Ectodermal cell (in vitro differentiated cells): ENCODE results near the gene BCAR3.
"Not testable (repeated sequence)": the region's sequence is repeated elsewhere in the genome, so short reads cannot be mapped to it uniquely, and the experiment has no call there.

ENCODE experiments used
- H3K27ac ChIP-seq: 2 replicates; pipeline ENCODE4 v1.7.0; 2013; ENCODE audit warnings: mild to moderate bottlenecking, low read depth, low read length; ENCODE audit not compliant: insufficient read depth, poor library complexity, severe bottlenecking
- H3K27me3 ChIP-seq: 2 replicates; pipeline ENCODE4 v1.7.0; 2013; ENCODE audit warnings: mild to moderate bottlenecking, low read length; ENCODE audit not compliant: insufficient read depth, control insufficient read depth, poor library complexity, severe bottlenecking
- H3K36me3 ChIP-seq: one replicate; pipeline ENCODE4 v1.7.0; 2013; ENCODE audit warnings: low read length; ENCODE audit not compliant: control insufficient read depth, insufficient read depth
- H3K4me1 ChIP-seq: one replicate; pipeline ENCODE4 v1.7.0; 2013; ENCODE audit warnings: low read length; ENCODE audit not compliant: control insufficient read depth, insufficient read depth
- H3K4me3 ChIP-seq: 2 replicates; pipeline ENCODE4 v1.7.0; 2013; ENCODE audit warnings: low read depth, low read length, control low read depth; ENCODE audit not compliant: insufficient read depth
- H3K9me3 ChIP-seq: 2 replicates; pipeline ENCODE4 v1.7.0; 2013; ENCODE audit warnings: mild to moderate bottlenecking, low read length, moderate library complexity; ENCODE audit not compliant: control insufficient read depth
- whole genome bisulfite sequencing, 2 experiments: methylation state at CpG; one replicate each; pipeline ENCODE4 v1.1.7; 2013; ENCODE audit warnings: missing lambda C conversion rate in 2 of 2; 5-methylcytosine and 5-hydroxymethylcytosine counted together

The BCAR3 gene

DNA sequence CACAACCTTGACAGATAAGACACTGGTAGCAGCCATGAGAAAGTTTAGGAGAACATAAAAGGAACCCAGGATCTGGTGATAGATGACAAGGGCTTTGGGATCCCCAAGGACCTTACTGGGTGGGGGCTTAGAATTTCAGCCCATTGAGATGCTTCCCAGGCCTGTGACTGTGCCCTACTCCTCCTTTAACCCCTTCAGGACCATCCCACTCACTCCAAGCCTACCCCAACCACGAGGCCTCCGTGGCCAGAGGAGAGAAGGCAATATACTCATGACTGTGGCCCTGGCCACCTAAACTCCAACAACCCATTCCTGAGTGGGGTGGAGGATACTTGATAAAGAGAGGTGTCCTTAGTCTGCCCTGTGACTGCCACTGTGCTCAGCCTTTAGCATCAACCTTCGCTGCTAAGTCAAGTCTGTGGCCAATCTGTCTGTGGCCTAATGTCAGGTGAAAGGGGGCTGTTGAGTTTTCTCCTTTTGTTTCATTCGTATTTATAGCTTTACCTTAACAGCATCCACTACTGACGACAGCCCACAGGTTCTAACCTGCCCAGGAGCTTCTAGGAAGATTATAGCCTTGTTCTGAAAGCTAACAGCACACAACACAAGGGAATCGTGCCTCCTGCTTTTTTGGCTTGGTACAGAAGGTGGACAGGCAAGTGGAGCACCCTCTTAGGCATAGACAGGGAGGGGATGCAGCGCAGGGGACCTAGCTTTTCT is 16.9 kb upstream of the BCAR3 start:
- no peaks in the 10 kb centered on the region for H3K36me3 ChIP-seq
- no peak overlapping the region for H3K27ac ChIP-seq
- no peaks in the 10 kb centered on the region for H3K9me3 ChIP-seq
- no peaks in the 10 kb centered on the region for H3K27me3 ChIP-seq
- H3K4me1 ChIP-seq: no peaks in the 10 kb centered on the region
- 93 to 97% methylated on average over 6 to 7 of the region's 7 CpGs for WGBS, 2 experiments
- no peak overlapping the region for H3K4me3 ChIP-seq

DNA sequence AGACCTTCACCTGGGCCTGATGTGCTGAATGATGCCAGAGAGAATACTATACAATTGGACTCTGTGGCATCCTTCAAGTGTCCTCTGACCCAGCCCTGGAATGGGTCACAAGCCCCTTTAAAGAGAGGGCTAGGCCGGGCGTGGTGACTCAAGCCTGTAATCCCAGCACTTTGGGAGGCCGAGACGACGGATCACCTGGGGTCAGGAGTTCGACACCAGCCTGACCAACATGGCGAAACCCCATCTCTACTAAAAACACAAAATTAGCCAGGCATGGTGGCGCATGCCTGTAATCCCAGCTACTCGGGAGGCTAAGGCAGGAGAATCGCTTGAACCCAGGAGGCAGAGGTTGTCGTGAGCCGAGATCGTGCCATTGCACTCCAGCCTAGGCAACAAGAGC is 15.9 kb upstream of the BCAR3 start:
- H3K27ac ChIP-seq, H3K4me1 ChIP-seq, H3K36me3 ChIP-seq, H3K4me3 ChIP-seq, H3K27me3 ChIP-seq, H3K9me3 ChIP-seq: not testable (repeated sequence)
- 86 to 87% methylated on average over 13 of the region's 13 CpGs for WGBS, 2 experiments

DNA sequence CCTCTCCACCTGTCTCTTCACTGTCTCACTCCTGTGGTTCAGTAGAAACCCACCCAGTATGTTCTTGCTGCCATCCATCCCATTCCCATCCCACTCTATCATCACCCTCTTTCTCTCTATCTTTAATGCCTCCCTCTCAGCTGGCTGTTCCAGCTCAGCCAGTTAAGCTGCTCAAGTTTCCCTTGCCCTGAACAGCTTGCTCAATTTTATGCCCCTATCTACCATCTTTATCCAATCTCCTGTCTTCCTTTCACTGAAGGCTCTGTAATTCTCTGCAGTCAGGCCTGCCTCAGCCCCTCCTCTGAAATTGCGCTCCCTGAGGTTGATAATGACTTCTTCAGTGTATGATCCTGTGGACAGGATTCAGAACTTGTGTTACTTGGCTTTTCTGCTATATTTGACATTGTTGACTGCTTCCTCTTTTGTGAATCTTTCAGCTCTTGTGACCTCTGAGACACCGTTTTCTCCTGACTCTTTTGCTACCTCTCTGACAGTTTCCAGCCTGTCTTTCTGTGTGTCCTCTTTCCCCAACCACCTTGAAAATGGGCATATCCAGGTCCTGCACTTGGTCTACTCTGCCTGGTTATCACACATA is 13.9 kb upstream of the BCAR3 start:
- 90 to 93% methylated on average over 2 of the region's 2 CpGs for WGBS, 2 experiments

DNA sequence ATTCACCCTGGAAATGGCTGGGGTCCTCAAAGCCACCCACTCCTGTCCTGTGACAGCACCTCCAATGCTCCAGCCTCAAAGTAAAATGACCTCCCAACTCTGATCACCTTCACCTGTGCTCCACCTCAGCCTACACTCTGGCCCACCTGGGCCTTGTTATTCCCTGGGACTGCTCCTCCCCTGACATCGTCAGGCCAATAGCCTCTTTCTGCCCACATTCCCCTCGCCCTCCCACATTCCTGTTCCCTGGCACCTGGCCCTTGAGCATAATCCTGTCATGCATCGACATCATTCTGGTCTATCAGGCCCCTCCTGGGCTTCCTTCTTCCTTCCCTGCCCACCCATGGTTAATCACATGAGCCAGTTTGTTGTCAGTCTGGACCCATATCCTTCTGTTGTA is 13.2 kb upstream of the BCAR3 start:
- Histone ChIP-seq H3K27ac (no peak overlapping the region), H3K27me3 (no peaks in the 10 kb centered on the region), H3K4me1 (peaks cover 11% of the 10 kb centered on the region), H3K9me3 (no peaks in the 10 kb centered on the region), H3K4me3 (no peak overlapping the region), H3K36me3 (no peaks in the 10 kb centered on the region)
- WGBS, 2 experiments: 87 to 91% methylated on average over 3 of the region's 3 CpGs

More for the DNA sequence above, 13.9 kb upstream of the BCAR3 start:
- H3K9me3 ChIP-seq: no peaks in the 10 kb centered on the region
- no peaks in the 10 kb centered on the region for H3K27me3 ChIP-seq
- H3K27ac ChIP-seq: no peak overlapping the region
- H3K36me3 ChIP-seq: no peaks in the 10 kb centered on the region
- H3K4me3 ChIP-seq: no peak overlapping the region
- H3K4me1 ChIP-seq: peaks cover 11% of the 10 kb centered on the region

DNA sequence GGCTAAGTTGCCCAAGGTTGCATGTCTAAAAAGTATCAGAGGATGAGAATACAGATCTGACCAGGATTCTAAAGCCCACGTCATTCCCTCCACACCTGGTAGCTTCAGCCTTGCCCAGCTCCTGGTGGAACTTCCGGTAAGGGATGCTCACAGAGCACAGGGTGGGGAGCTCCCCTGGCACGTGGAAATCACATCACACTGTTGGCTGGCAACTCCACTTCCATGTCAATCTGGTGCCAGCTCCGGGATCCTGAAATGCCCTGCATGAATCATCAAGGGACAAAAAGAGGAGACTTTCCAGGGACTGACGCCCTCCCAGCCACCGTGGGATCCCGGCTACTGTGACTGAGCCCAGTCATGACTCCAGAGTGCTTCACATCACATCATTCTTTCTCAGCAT is 12.4 kb upstream of the BCAR3 start:
- Histone ChIP-seq H3K36me3 (no peaks in the 10 kb centered on the region), H3K9me3 (no peaks in the 10 kb centered on the region), H3K27ac (no peak overlapping the region), H3K27me3 (no peaks in the 10 kb centered on the region), H3K4me1 (peaks cover 11% of the 10 kb centered on the region), H3K4me3 (no peak overlapping the region)
- 90 to 91% methylated on average over 7 of the region's 7 CpGs for WGBS, 2 experiments

DNA sequence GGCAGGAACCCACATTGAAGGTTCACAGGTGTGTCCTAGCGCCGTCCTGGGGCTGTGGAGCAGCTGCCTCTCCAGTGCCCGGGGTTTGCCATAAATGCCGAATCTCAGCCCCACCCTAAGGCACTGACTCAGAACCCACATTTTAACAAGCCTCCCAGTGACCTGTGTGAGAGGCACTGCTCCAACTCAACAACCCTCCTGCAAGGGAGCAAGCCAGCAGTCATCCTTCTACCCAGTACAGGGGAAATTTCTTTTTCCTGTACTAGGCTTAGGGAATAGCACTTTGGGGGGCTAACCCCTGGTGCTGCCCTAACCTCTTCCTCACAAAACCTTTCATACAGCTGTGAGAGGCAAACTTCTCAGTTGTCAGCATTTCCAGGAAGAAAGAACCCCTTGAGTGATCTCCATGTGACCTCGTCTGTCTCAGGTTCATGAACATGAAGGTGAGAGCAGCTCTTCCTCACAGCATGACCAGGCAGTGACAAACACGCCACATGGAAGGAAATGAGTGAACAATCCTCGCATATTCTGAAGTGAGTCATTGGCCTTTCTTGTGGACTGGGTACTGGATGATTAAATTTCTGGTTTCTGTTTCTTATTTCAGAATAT is 11.4 kb upstream of the BCAR3 start:
- Histone ChIP-seq H3K4me3 (no peak overlapping the region), H3K27ac (no peak overlapping the region), H3K4me1 (peaks cover 11% of the 10 kb centered on the region), H3K9me3 (no peaks in the 10 kb centered on the region), H3K27me3 (no peaks in the 10 kb centered on the region), H3K36me3 (no peaks in the 10 kb centered on the region)
- WGBS, 2 experiments: 92 to 95% methylated on average over 7 of the region's 7 CpGs

DNA sequence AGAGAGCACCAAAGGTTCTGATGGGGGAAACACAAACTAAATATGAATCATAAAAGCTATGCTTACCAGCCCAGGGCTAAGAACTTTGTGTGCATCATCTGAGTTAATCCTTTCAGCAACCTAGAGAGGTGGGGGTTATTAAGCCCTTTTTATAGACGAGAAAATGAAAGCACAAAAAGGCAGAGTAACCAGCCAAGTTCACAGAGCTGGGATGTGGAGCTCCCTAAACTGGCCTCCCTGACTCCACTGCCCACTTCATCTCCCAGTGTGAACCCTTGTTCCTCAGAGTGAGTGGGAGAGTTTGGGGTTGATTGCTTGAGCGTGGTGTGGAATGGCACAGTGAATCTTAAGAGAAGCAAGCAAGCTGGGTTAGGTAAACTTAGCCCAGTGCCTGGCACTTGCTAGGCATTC is 10.8 kb upstream of the BCAR3 start:
- Histone ChIP-seq H3K9me3 (no peaks in the 10 kb centered on the region), H3K27ac (no peak overlapping the region), H3K4me3 (no peak overlapping the region)

DNA sequence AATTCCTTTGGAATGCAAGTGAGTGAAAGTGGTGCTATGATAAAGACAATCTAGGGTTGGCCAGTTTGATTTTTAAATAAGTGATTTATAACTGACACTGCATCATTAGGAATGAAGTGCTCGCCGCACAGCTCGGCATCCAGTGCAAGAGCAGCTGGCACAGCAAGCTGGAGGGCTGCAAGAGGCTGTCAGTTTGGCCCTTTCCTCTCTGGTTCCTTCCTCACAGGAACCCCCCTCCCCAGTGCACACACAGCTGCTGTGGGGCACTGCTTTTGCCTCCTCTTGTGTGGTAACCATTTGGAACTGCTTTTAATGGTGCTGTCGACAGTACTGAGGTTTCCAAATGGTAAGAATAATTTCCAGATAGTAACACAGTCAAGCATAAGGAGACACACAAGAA is 10.4 kb upstream of the BCAR3 start:
- no peak overlapping the region for H3K27ac ChIP-seq
- peaks cover 11% of the 10 kb centered on the region for H3K4me1 ChIP-seq
- H3K36me3 ChIP-seq: no peaks in the 10 kb centered on the region
- H3K9me3 ChIP-seq: no peaks in the 10 kb centered on the region
- 87 to 93% methylated on average over 4 of the region's 4 CpGs for WGBS, 2 experiments
- no peaks in the 10 kb centered on the region for H3K27me3 ChIP-seq
- H3K4me3 ChIP-seq: no peak overlapping the region

More for the DNA sequence above, 10.8 kb upstream of the BCAR3 start:
- 94 to 96% methylated on average over 2 of the region's 2 CpGs for WGBS, 2 experiments
- H3K27me3 ChIP-seq: no peaks in the 10 kb centered on the region
- H3K36me3 ChIP-seq: no peaks in the 10 kb centered on the region
- H3K4me1 ChIP-seq: peaks cover 11% of the 10 kb centered on the region

DNA sequence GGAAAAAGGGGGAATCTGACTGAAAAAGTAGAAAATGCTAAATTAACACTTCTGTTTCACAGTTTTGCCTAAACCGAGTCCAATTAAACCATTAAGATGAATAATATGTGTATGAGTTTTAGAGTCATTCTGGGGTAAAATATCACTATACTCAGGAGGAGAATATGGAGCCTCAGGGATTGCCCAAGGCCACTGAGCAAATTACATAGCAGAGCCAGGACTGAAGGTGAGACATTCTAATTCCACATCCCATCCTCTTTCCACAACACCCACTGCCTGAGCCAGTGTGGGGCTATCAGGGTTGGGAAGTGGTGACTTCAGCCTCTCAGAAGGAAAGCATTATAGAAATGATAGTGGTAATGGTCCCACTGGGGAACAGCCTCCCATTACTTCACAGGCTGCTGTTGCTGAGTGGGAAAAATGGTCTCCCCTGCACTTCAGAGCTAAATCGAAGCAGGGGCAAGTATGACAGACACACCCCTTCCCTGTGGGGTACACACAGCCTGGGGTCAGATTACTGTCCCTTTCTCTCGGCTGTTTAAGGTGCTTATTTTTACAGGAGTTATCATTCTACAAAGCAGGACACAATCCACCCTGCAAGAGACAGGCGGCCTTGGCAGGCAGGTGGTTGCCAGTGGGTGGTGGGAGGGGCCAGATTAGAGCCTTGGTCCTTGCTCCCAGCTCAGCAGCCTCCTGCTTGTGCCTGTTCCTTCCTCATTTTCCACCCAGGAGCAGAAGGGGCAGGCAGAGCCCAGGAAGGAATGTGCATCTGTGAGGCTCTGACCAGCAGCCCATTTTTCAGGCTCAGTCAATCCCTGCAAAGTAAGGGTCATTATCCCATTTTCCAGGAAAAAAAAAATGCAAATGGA is 9.5 kb upstream of the BCAR3 start:
- WGBS, 2 experiments: 37 to 59% methylated on average over 3 to 4 of the region's 4 CpGs
- H3K9me3 ChIP-seq: no peaks in the 10 kb centered on the region
- H3K27me3 ChIP-seq: no peaks in the 10 kb centered on the region
- H3K36me3 ChIP-seq: no peaks in the 10 kb centered on the region
- no peak overlapping the region for H3K27ac ChIP-seq
- no peak overlapping the region for H3K4me3 ChIP-seq
- H3K4me1 ChIP-seq: peaks cover 11% of the 10 kb centered on the region

DNA sequence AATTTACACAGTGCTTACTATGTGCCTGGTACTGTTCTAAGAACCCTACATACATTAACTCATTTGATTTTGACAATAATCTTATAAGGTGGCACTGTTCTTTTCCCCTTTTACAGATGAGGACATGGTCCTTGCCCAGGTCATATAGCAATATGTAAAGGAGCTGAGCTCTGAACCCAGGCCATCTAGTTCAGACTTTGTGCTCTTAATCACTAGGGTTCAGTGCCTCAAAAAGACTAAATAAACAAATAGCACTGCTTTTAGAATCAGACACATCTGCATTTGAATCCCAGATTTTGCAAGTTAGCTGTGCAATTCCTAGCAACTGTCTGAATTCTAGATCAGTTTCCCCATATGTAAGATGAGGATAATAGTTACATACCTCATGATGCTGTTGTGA is 8.7 kb upstream of the BCAR3 start:
- Histone ChIP-seq H3K27ac (no peak overlapping the region), H3K4me1 (peaks cover 11% of the 10 kb centered on the region), H3K9me3 (no peaks in the 10 kb centered on the region), H3K4me3 (no peak overlapping the region), H3K27me3 (no peaks in the 10 kb centered on the region), H3K36me3 (no peaks in the 10 kb centered on the region)
